ENCODE results near the gene TTF2.
A peak's percentile ranks its signal among the peaks of the same experiment; 100 is the strongest.
"Not testable (repeated sequence)": the region's sequence is repeated elsewhere in the genome, so short reads cannot be mapped to it uniquely, and the experiment has no call there.

TTF2 gene

DNA sequence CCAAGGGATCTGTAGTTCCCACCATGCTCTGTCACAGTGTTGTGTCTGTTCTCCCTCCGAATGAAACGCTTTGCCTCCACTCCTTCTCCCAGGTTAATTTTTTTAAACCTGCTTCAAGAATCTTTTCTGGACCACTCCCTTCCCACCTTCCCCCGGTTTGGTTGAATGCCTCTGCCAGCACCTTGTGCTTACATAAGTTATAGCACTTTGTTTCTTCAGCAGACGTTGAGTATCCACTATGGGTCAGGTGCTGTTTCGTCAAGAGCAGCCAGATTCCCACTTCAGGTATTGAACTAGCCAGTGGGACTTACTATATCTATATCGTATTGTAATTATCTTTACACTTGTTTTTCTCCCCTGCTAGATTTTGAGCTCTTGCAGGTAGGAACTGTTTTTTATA lies 27.6 kb downstream of the TTF2 start:
- no peak for DNase-seq (ENCODE audit: insufficient read length, low spot score)
- no peak for FAIRE-seq

DNA sequence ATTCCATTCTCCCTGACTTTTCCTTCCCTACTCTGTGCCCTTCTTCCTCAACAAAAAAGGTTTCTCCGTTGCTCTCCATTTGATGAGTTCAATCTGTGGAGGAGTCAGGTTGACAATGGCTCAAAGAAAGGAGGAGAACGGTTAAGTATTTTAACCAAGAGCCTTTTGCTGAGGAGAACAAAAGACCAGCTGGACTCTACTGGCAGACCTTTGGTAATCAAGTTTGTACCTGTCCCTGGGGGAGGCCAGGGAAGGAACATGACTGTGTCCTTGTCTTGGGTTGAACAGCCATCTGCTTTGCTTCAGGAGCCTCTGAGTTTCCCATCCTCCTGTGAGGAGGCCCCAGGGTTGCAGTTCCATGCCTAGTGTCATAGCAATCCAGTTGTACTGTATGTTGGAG lies 29.9 kb downstream of the TTF2 start:
- no peak for DNase-seq (ENCODE audit: insufficient read length, low spot score)
- FAIRE-seq = no peak

DNA sequence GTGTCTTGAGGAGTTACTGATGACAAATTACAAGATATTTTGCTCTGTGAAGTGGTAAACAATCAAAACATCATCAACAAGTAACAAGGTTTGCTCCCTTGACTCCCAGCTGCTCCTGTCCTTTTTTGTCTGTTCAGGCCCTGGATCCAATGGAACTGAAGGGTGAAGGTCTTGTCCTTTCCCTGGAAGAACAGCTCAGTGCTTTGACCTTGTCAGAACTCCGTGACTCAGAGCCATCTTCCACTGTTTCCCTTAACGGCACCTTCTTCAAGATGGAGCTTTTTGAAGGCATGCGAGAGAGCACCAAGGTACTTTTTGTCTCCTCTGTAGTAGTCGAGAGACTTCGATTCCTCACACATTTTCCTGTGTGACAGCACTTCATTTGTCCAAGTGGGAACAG lies 32.5 kb downstream of the TTF2 start:
- no peak for FAIRE-seq
- DNase-seq (ENCODE audit: insufficient read length, low spot score) = no peak

DNA sequence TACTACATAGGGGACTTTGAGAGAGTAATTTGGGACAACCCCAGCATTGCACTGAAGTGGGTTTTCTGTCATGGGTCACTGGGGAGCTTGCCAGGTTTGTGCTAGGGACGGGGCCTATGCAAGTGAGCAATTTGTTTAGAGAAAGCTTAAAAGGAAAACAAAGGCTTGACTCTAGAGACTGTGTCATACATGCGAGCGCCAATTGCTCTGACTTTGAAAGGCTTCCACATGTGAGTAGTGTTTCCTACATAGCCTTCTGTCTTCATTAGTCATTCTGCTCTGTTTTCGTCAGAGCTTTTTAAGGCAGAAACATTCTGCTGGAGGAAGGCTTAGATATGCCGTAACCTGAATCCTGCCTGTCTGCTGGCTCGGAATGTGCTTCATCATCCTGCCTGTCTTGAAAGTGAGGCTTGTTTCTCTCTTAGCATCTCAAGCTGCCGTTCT lies 33.0 kb downstream of the TTF2 start:
- no peak for DNase-seq (ENCODE audit: insufficient read length, low spot score)
- no peak for FAIRE-seq

DNA sequence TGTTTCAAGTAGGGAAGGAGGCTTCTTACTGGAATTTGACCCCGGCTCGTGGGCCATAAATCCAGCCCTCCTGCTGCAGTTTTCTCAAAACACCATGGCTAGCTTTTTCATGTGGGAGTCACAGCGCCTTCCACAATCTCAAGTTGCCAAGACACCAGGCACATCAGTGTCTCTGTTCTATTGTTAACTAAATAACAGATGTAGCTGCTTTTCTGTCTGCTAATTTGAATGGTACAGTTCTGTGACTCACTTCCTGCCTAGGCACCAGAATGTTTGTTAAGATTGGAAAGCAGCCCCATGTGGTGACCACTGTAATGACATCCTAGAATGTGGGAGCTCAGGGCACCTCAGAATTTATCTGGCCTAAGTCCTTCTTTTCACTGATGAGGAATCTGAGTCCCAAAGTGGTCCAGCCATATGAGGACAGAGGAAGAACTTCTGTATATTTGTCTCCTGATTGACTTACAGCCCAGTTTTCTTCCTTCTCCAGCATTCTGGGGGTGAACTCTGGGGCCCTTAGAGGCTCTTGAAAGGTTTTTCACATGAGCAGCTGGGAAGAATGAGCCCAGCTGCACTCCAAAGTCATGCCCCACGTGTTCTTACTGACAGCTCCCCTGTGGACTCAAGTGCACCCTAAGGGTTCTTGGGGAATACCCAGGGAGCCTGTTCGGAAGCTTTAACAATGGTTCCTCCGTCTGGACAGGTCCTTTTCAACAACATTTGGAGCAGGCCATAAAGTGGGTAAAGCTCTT lies 33.9 kb downstream of the TTF2 start:
- DNase-seq (ENCODE audit: insufficient read length, low spot score) (peak; percentile 6), FAIRE-seq (no peak)

- DNase-seq (ENCODE audit: insufficient read length, low spot score) = no peak
- FAIRE-seq = no peak
Observed at GRCh38 chr1:117094841-117095604, 34.9 kb downstream of the TTF2 start.

DNA sequence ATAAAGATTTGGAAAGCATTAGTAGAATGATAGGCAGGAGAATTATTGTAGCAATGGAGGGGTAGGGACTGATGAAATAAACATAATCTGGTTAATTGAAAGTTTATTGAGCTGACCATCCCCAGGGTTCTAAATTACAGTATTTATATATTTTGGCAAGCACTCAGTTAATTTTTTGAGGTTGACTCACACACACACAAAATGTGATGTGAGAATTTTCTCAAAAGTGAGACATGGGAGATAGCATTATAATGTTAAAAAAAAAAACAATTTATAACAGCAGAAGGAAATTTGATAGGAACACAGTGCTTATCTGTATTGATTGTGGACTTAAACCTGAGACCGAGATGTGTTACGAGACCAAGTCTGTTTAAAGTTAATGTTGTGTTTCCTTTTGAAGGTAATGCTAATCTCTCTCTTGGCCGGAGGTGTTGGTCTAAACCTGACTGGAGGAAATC lies 36.9 kb downstream of the TTF2 start:
- FAIRE-seq (no peak), DNase-seq (ENCODE audit: insufficient read length, low spot score) (no peak)

DNA sequence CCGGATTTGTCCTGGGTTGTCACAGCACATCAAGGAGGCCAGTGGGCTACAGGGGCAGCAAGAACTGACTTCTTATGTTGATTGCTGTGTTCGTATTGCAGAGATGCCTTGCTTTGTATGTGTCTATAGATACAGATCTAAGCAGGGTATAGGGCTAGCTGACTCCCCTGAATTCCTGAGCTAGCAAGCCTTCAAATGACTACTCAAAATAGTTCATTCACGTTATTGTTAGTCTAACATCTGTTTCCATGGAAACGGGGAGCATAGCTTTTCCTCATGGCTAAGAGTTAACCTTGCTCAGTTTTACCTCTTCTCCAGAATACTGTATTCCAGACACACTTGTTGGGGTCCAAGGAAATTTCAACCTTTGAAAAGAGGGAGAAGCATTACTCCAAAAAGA lies 37.3 kb downstream of the TTF2 start:
- no peak for FAIRE-seq
- DNase-seq (ENCODE audit: insufficient read length, low spot score) = no peak

DNA sequence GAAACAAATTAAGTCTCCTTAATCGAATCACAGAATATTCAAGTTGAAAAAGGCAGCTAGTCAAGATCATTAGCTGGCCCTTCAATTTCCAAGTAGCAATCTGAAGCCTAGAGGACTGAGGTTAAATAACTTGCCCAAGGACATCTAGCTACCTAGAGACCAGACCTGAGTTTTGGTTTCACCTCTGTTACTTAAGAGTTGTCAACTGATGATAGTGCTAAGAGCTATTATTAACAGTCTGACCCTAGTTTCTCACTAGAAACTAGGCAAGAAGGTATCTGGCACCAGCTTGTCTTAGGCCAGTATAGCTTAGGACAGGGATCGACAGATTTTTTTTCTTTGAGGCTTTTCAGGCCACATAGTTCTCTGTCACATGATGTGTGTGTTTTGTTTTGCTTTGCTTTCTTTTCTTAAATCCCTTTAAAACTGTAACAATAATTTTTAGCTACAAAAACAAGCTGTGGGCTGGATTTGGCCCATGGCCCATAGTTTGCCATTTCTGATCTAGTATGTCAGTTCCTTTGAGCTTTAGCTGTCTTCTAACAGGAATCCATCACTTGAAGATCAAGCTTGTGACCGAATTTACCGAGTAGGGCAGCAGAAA lies 38.3 kb downstream of the TTF2 start:
- no peak for DNase-seq (ENCODE audit: insufficient read length, low spot score)
- FAIRE-seq = no peak

- no peak for FAIRE-seq
- no peak for DNase-seq (ENCODE audit: insufficient read length, low spot score)
Observed at GRCh38 chr1:117101334-117101733, 41.2 kb downstream of the TTF2 start.

DNA sequence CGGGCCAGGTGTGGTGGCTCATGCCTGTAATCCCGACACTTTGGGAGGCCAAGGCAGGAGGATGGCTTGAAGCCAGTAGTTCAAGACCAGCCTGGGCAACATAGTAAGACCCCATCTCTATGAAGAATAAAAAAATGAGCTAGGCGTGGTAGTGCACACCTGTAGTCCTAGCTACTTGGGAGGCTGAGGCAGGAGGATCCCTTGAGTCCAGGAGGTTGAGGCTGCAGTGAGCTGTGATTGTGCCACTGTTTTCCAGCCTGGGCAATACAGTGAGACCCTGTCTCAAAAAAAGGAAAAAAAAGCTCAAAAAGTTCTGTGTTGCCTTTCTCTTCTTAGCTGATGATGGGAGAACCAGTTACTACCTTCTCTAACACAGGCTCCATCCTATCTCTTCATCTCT lies 41.7 kb downstream of the TTF2 start:
- not testable (repeated sequence) for FAIRE-seq; DNase-seq (ENCODE audit: insufficient read length, low spot score)

DNA sequence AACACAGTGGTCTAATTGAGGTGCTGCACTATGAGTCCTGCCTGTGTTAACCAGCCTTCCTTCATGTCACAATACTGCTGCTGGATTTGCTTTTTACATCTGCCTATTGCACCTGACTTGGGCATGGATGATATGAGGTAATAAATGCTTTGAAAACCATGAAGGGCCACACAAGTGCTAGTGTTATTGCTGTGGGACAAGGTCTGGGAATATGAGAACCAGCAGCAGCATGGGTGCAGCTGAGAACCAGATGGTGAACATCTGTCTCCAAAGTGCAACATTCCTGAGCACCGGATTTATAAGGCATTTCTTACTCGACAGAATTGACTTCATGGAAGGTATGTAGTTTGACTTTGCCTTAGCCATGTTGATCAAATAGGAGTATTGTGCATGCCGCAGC lies 44.9 kb downstream of the TTF2 start:
- FAIRE-seq = no peak
- no peak for DNase-seq (ENCODE audit: insufficient read length, low spot score)

- no peak for DNase-seq (ENCODE audit: insufficient read length, low spot score)
- FAIRE-seq = no peak
Observed at GRCh38 chr1:117105722-117106121, 45.6 kb downstream of the TTF2 start.

- FAIRE-seq (no peak), DNase-seq (ENCODE audit: insufficient read length, low spot score) (no peak)
Observed at GRCh38 chr1:117106478-117106877, 46.4 kb downstream of the TTF2 start.

DNA sequence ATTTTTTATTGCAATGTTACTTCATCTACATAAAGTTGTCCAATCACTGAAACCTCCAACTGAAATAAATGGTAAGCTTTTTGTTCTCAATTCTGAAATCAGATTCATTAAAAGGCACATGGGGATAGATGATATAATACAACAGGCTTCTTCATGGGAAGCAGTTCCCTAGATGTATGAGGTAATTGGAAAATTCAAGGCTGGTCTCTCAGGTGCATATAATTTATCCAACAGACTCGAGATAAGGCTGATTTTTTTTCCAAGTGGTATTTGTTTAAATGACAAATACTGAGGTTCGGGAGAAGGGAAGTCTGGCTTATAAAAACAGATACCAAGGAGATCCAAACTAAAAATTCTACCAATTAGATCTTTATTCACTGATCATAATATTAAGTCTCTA lies 47.2 kb downstream of the TTF2 start:
- FAIRE-seq = no peak
- no peak for DNase-seq (ENCODE audit: insufficient read length, low spot score)

DNA sequence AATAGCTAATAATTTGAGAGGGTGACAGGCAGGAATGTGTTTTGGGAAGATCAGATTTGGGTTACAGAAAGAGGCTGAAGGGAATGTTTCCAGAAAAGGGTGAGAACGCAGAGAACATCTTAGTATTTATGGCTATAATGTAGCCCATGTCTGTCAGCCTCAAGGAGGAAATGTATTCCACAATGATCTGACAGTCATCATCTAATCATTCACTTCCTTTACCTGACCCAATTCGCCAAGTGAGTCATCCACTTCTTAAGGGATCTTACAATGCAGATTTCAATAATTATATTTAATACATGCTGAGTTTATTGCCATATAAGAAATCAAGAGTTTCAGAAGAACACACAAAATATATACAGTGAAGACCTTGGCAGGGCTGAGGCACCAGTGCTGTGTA lies 50.6 kb downstream of the TTF2 start:
- FAIRE-seq (no peak), DNase-seq (ENCODE audit: insufficient read length, low spot score) (no peak)

GRCh38 chr1:117112047-117112717 lies 52.1 kb downstream of the TTF2 start:
- no peak for DNase-seq (ENCODE audit: insufficient read length, low spot score)
- no peak for FAIRE-seq

GRCh38 chr1:117113199-117113598 lies 53.1 kb downstream of the TTF2 start:
- FAIRE-seq (no peak), DNase-seq (ENCODE audit: insufficient read length, low spot score) (no peak)

DNA sequence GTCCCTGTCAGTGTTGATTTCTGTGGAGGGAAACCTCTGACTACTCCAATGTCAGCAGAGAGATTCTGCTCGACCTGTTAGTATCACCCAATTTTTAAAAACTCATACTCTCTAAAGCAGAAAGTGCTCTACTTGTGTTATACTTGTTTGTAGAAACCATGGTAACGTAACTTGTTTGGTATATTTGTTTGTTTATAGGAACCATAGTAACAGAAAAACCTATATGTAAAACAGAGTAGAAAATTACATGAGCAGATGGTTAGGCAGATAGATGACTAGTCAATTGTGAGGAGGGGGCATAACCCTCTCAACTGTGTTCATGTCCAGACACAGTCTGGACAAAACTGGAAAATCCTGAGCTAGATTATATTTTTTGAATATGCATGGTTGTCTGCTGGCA lies 54.8 kb downstream of the TTF2 start:
- no peak for FAIRE-seq
- no peak for DNase-seq (ENCODE audit: insufficient read length, low spot score)

GRCh38 chr1:117116090-117116783 lies 56.1 kb downstream of the TTF2 start:
- DNase-seq (ENCODE audit: insufficient read length, low spot score) (no peak), FAIRE-seq (no peak)

DNA sequence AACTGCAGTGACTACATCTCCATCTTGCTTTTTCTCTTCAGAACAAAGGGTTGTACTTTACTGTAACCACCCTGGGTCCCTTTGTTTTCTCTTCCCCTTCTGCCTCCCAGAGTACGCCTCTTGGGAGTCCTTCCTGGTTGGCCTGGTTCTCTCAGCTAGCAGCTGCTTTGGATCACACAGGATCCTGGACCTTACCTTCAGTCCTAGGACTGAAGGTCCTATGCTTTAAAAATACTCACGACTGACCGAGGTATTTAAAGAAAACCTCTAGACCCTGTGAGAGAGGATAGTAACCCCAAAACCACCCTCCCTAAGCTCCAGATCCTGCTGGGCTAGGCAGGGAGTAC lies 56.6 kb downstream of the TTF2 start:
- FAIRE-seq (no peak), DNase-seq (ENCODE audit: insufficient read length, low spot score) (no peak)

Measured in GM19239 (cell line).